Astrocyte of the cerebellum (primary cell): ENCODE measurements around the gene GRIFIN.

ENCODE experiments used
- DNase-seq: peaks from one replicate; pipeline ENCODE4 v3.0.0-alpha.2; 2011; ENCODE audit warnings: low read depth
- H3K4me3 ChIP-seq: 2 replicates; pipeline ENCODE4 v1.5.1; 2011; ENCODE audit warnings: mild to moderate bottlenecking, low read depth, low read length, moderate library complexity
- CTCF ChIP-seq: IDR thresholded peaks from 2 replicates; pipeline ENCODE4 v1.5.1; 2012; ENCODE audit warnings: low read length, low read depth, moderate library complexity, mild to moderate bottlenecking; ENCODE audit errors: missing control alignments
- in situ Hi-C: cut with HindIII; loops from 2 replicates; pipeline ENCODE4 v1.10.0; 2017; ENCODE audit warnings: low sequenced_read_pairs

GRIFIN gene

DNA sequence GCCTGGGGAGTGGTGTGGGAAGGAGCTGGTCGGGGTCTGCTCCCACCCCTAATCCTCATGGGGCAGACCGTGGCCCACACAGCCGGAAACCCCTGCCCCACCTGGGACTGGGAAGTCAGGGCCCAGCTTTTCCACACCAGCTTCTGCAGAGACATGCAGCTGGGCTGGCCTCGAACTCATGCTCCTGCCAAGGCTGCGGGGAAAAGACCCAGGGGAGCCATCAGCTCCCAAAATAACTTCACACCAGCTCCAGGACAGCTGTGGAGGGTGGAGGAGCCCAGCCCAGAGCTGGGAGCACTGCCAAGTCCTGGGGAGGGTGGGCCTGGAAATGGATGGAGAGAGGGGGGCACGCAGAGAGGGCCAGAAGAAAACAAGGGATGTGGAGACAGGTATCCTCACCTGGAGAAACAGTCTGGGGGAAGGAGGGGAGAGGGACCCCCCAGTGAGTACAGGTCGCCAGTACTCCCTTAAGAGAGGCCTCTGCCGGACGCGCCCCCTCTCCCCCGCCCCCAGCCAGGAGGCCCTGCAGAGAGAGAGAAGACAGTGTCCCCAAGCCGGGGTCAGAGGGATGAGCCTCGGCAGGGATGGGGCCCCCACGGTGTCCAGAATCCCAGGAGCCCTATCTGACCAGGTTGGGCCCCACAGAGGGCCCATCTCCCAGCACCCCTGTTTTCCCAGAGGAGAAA lies 11.5 kb upstream of the GRIFIN start:
- H3K4me3 ChIP-seq, result no peak overlapping the region
- in situ Hi-C loops, result no loop called here
- TF ChIP-seq CTCF, result no peak
- no peak for DNase-seq

DNA sequence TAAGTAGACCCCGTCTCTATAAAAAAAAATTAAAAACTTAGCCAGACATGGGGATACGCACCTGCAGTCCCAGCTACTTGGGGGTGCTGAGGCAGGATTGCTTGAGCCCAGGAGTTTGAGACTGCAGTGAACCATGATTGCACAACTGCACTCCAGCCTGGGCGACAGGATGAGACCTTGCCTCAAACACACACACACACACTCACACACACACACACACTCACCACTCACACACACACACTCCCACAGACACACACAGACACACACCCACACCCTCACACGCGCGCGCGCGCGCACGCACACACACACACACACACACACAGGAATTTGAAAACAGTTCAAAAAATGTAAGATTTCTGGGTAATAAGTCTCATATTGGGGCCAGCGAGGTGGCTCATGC lies 8.7 kb upstream of the GRIFIN start:
- no peak for DNase-seq
- in situ Hi-C loops, result loop anchor here (5.0 kb wide), 1 partner anchor 82 kb away; no protein-coding TSS in a partner anchor
- TF ChIP-seq CTCF, result no peak
- no peak overlapping the region for H3K4me3 ChIP-seq

DNA sequence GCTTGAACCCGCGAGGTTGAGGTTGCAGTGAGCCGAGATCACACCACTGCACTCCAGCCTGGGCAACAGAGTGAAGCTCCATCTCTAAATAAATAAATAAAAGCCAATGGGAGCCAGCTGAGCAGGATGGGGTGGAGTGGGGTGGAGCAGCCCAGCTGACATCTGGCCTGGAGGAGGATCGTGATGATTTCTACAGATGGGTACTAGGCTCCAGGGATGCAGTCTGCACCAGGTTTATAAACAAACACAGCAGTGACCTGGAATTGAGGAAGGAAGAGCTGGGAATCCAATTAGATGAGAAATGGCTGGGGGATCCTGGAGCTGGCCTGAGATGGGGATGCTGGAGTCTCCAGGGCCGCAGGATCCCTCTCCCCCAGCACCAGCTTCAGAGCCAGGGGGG lies 7.3 kb upstream of the GRIFIN start:
- no peak overlapping the region for H3K4me3 ChIP-seq
- in situ Hi-C loops, result loop anchor here (5.0 kb wide), 1 partner anchor 84 kb away; no protein-coding TSS in a partner anchor
- no peak for TF ChIP-seq CTCF
- DNase-seq, result no peak

DNA sequence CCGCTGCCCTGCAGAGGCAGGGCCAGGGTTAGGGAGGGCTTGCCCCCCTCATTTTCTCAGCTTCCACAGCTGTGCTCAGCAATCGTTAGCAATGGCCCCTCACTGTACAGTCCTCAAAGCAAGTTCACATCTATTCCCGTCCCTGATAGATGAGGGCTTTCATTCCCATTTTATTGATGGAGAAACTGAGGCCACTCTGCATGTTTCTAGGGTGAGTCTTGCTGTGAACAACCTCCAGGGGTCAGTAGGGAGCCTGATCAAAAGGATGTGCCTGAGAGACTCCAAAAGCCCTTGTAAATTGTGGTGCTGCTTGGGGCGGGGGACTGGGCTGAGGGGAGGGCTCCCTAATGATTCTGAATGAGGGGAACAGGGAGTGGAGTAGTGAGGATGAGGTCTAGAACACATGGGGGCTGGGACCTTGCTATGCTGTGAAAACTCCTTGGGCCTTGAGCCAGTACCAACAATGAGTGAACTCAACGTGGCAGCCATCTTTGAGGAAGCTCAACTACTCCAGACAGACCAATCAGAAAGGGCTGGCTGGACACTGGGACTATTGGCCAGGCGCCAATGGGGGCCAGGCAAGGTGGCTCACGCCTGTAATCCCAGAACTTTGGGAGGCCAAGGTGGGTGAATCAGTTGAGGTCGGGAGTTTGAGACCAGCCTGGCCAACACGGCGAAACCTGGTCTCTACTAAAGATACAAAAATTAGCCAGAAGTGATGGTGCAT lies 6.7 kb upstream of the GRIFIN start:
- TF ChIP-seq CTCF, result no peak

DNA sequence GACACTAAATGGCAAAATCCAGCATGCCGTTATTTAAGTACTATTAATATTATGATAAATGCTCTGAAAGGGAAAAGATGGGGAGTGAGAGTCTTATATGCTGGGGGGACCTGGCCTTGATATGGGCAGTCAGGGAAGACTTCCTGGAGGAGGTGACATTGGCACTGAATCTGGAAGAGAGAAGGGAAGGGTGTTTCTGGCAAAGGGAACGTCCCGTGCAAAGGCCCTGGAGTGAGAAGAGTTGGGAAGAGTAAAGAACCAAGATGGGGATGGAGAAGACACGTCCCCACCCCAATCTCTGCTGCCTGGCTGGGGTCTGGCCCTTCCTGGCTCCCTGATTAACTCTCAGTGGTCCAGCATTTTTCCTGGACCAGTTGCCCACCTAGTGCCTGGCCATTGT lies 5.0 kb upstream of the GRIFIN start:
- in situ Hi-C loops, result loop anchor here (5.0 kb wide), 1 partner anchor 86 kb away; no protein-coding TSS in a partner anchor
- H3K4me3 ChIP-seq, result no peak overlapping the region
- TF ChIP-seq CTCF, result no peak
- no peak for DNase-seq

More for the DNA sequence above, 6.7 kb upstream of the GRIFIN start:
- in situ Hi-C loops, result loop anchor here (5.0 kb wide), 1 partner anchor 84 kb away; no protein-coding TSS in a partner anchor
- H3K4me3 ChIP-seq, result no peak overlapping the region
- no peak for DNase-seq

GRCh38 chr7:2480070-2480408 lies 3.8 kb upstream of the GRIFIN start:
- DNase-seq, result no peak
- no peak overlapping the region for H3K4me3 ChIP-seq
- TF ChIP-seq CTCF, result no peak
- in situ Hi-C loops, result loop anchor here (5.0 kb wide), 1 partner anchor 87 kb away; no protein-coding TSS in a partner anchor
